Peyer's patch (tissue), 4 donors: ENCODE data around the gene MED15.

Experiments
- POLR2A ChIP-seq, 2 donors: fragments of 450-650 bp; IDR thresholded peaks; one replicate each; pipeline ENCODE4 v1.5.1; 2017; ENCODE audit warnings: antibody characterized with exemption in 2 of 2, mild to moderate bottlenecking in 2 of 2, moderate library complexity in 2 of 2
- TF ChIP-seq, protein P1 (sequence below), 6 experiments: fragments of 450-650 bp in 4 of 6; fragments of 200-600 bp in 2 of 6; sonication (generic) in 1 of 6; IDR thresholded peaks; one replicate each; pipeline ENCODE4 v1.5.1; 2017 to 2019; ENCODE audit warnings: antibody characterized with exemption in 6 of 6, mild to moderate bottlenecking in 3 of 6, moderate library complexity in 1 of 6

GRCh38 chr22:20520093-20520511 is 12.7 kb downstream of the MED15 start:
- TF ChIP-seq, protein P1, sequence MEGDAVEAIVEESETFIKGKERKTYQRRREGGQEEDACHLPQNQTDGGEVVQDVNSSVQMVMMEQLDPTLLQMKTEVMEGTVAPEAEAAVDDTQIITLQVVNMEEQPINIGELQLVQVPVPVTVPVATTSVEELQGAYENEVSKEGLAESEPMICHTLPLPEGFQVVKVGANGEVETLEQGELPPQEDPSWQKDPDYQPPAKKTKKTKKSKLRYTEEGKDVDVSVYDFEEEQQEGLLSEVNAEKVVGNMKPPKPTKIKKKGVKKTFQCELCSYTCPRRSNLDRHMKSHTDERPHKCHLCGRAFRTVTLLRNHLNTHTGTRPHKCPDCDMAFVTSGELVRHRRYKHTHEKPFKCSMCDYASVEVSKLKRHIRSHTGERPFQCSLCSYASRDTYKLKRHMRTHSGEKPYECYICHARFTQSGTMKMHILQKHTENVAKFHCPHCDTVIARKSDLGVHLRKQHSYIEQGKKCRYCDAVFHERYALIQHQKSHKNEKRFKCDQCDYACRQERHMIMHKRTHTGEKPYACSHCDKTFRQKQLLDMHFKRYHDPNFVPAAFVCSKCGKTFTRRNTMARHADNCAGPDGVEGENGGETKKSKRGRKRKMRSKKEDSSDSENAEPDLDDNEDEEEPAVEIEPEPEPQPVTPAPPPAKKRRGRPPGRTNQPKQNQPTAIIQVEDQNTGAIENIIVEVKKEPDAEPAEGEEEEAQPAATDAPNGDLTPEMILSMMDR (IDR thresholded peaks at IDR 0.05), result no peak
- no peak for TF ChIP-seq POLR2A (IDR thresholded peaks at IDR 0.05)
